GM23338 (cell line): Measurements from ENCODE around the gene A1BG. TPM values are rescaled to one million over a fixed set of nuclear protein-coding genes. Genes with fewer than 3 reads are reported as not detected.

Experiments used
- ATAC-seq: fragments of 200-7000 bp; cut with Tn5 transposase; 3 replicates; pipeline ENCODE4 v1.9.1; 2020
- DNase-seq: peaks from one replicate; pipeline ENCODE4 v3.0.0-alpha.2; 2015; ENCODE audit warnings: low spot score
- H2AFZ ChIP-seq: fragments of 200-600 bp; sonication (generic); 2 replicates; pipeline ENCODE4 v1.8.0; 2016; ENCODE audit warnings: antibody characterized with exemption, mild to moderate bottlenecking, moderate library complexity
- H3F3A ChIP-seq: fragments of 200-600 bp; sonication (generic); replicated peaks from 2 replicates; pipeline ENCODE4 v1.8.0; 2017; ENCODE audit warnings: antibody characterized with exemption, mixed run types, low read depth
- H3K27ac ChIP-seq: fragments of 200-600 bp; sonication (generic); 2 replicates; pipeline ENCODE4 v1.6.1; 2016; ENCODE audit warnings: low read depth
- H3K27me3 ChIP-seq: fragments of 200-600 bp; sonication (generic); 2 replicates; pipeline ENCODE4 v1.8.0; 2016; ENCODE audit warnings: mild to moderate bottlenecking, mixed run types, moderate library complexity; ENCODE audit not compliant: insufficient read depth
- H3K36me3 ChIP-seq: fragments of 200-600 bp; sonication (generic); 2 replicates; pipeline ENCODE4 v1.8.0; 2016; ENCODE audit warnings: mild to moderate bottlenecking; ENCODE audit not compliant: insufficient read depth
- H3K4me1 ChIP-seq: fragments of 200-600 bp; sonication (generic); 2 replicates; pipeline ENCODE4 v1.8.0; 2016; ENCODE audit warnings: mild to moderate bottlenecking, moderate library complexity; ENCODE audit not compliant: insufficient read depth
- H3K4me2 ChIP-seq: fragments of 200-600 bp; sonication (generic); 2 replicates; pipeline ENCODE4 v1.7.1; 2017; ENCODE audit warnings: mixed run types
- H3K4me3 ChIP-seq: fragments of 200-600 bp; sonication (generic); 2 replicates; pipeline ENCODE4 v1.6.1; 2016; ENCODE audit warnings: mixed run types
- H3K79me2 ChIP-seq: fragments of 200-600 bp; sonication (generic); replicated peaks from 2 replicates; pipeline ENCODE4 v1.8.0; 2017; ENCODE audit warnings: mild to moderate bottlenecking; ENCODE audit not compliant: insufficient read depth
- H3K9me2 ChIP-seq: fragments of 200-600 bp; sonication (generic); 2 replicates; pipeline ENCODE4 v1.8.0; 2017; ENCODE audit not compliant: insufficient read depth
- H4K20me1 ChIP-seq: fragments of 200-600 bp; sonication (generic); replicated peaks from 2 replicates; pipeline ENCODE4 v1.8.0; 2017; ENCODE audit warnings: mild to moderate bottlenecking; ENCODE audit not compliant: insufficient read depth
- H3K27ac Mint-ChIP-seq: 2 replicates; pipeline ENCODE4 v1.8.0; 2020; ENCODE audit warnings: inconsistent platforms, mild to moderate bottlenecking, moderate library complexity, mixed read lengths
- H3K27me3 Mint-ChIP-seq: 3 replicates; pipeline ENCODE4 v1.8.0; 2022; ENCODE audit warnings: low read depth, mild to moderate bottlenecking, moderate library complexity, mixed read lengths, inconsistent platforms; ENCODE audit not compliant: insufficient read depth, poor library complexity
- H3K36me3 Mint-ChIP-seq: 3 replicates; pipeline ENCODE4 v1.8.0; 2021; ENCODE audit warnings: low read depth, mild to moderate bottlenecking, inconsistent platforms, moderate library complexity, mixed read lengths
- H3K4me1 Mint-ChIP-seq: 3 replicates; pipeline ENCODE4 v1.8.0; 2020; ENCODE audit warnings: mild to moderate bottlenecking, inconsistent platforms, mixed read lengths
- H3K4me3 Mint-ChIP-seq: 3 replicates; pipeline ENCODE4 v1.8.0; 2021; ENCODE audit warnings: moderate library complexity, mild to moderate bottlenecking, inconsistent platforms, mixed read lengths
- H3K9me3 Mint-ChIP-seq: 3 replicates; pipeline ENCODE4 v1.8.0; 2020; ENCODE audit warnings: moderate library complexity, mild to moderate bottlenecking, inconsistent platforms, mixed read lengths
- CREB1 ChIP-seq: fragments of 250-450 bp; sonication (Bioruptor Pico); IDR thresholded peaks from 2 replicates; pipeline ENCODE4 v1.5.0; 2020; ENCODE audit warnings: low read depth, mild to moderate bottlenecking, moderate library complexity
- EZH2 ChIP-seq: fragments of 200-600 bp; sonication (generic); IDR thresholded peaks from one replicate; pipeline ENCODE4 v1.8.0; 2017; ENCODE audit warnings: antibody characterized with exemption, mild to moderate bottlenecking, low read depth; ENCODE audit not compliant: unreplicated experiment
- EZH2phosphoT487 ChIP-seq: fragments of 200-600 bp; sonication (generic); IDR thresholded peaks from one replicate; pipeline ENCODE4 v1.8.1; 2018; ENCODE audit warnings: antibody characterized with exemption; ENCODE audit not compliant: unreplicated experiment
- JUNB ChIP-seq: IDR thresholded peaks from one replicate; pipeline ENCODE4 v1.6.1; 2016; ENCODE audit warnings: antibody characterized with exemption; ENCODE audit not compliant: unreplicated experiment
- NANOG ChIP-seq: IDR thresholded peaks from 2 replicates; pipeline ENCODE4 v1.6.1; 2016; ENCODE audit warnings: antibody characterized with exemption, borderline replicate concordance
- POLR2AphosphoS5 ChIP-seq: IDR thresholded peaks from 2 replicates; pipeline ENCODE4 v1.6.1; 2016; ENCODE audit warnings: antibody characterized with exemption, low read depth
- REST ChIP-seq: IDR thresholded peaks from one replicate; pipeline ENCODE4 v1.6.1; 2018; ENCODE audit warnings: antibody characterized with exemption; ENCODE audit not compliant: unreplicated experiment
- STAT1 ChIP-seq: IDR thresholded peaks from one replicate; pipeline ENCODE4 v1.6.1; 2016; ENCODE audit warnings: antibody characterized with exemption; ENCODE audit not compliant: unreplicated experiment
- ZNF114 ChIP-seq: fragments of 250-450 bp; sonication (Bioruptor Pico); IDR thresholded peaks from 2 replicates; pipeline ENCODE4 v1.5.0; 2020; ENCODE audit warnings: mild to moderate bottlenecking, moderate library complexity
- ZNF331 ChIP-seq: fragments of 250-450 bp; sonication (Bioruptor Pico); IDR thresholded peaks from 2 replicates; pipeline ENCODE4 v1.5.0; 2020; ENCODE audit warnings: low read depth, mild to moderate bottlenecking, moderate library complexity
- polyA plus RNA-seq: library from polyadenylated mRNA; unstranded; fragments of >200 nt; fragmentation: Nextera tagmentation; extraction: Ambion mirVana; gene quantifications from 2 replicates; pipeline ENCODE4 v1.2.1, GENCODE V29; 2016
- total RNA-seq: library from RNA; depleted of rRNA; stranded (reverse); fragments of >200 nt; shearing (Covaris generic); gene quantifications from 2 replicates; pipeline ENCODE4 v1.2.3, GENCODE V29; 2014
- TF ChIP-seq, protein P1 (sequence below), 2 experiments: fragments of 200-600 bp in 1 of 2; sonication (generic) in 1 of 2; conservative IDR thresholded peaks; 2 replicates each; pipeline versions ENCODE4 v1.5.1 to v1.6.1; 2016 to 2017; ENCODE audit warnings: antibody characterized with exemption in 2 of 2, low read depth in 2 of 2, mild to moderate bottlenecking in 2 of 2, moderate library complexity in 1 of 2
- TF ChIP-seq, protein P2 (sequence below): IDR thresholded peaks from 2 replicates; pipeline ENCODE4 v1.6.1; 2016; ENCODE audit warnings: antibody characterized with exemption

The A1BG gene
- total and polyA plus RNA-seq, 2 experiments from 2014 or later = 17.7 to 43.5 TPM

DNA sequence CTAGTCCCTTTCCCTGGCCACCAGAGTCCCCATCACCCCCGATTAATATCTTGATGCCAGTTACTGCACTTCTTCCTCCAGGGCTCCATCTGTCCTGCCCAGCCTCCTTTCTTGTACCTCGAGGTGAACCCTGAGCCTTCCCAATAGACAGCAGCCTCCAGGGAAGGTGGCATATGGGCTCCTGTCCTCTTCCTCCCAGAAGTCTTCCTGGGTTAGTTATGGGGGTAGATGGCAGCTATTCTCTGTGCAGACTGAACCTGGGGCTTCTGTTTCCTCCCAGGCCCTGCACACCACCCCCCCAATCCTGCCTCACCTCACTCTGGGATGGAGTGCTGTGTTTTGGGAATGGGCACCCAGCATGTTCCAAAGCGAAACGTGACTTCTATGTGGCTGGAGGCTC lies 44.8 kb upstream of the A1BG start (continued):
- TF ChIP-seq REST (no peak), EZH2phosphoT487 (no peak), STAT1 (no peak), EZH2 (no peak), JUNB (no peak), ZNF114 (no peak), POLR2AphosphoS5 (no peak), NANOG (no peak), ZNF331 (CRISPR knock-in tag) (no peak)
- TF ChIP-seq, protein P1, sequence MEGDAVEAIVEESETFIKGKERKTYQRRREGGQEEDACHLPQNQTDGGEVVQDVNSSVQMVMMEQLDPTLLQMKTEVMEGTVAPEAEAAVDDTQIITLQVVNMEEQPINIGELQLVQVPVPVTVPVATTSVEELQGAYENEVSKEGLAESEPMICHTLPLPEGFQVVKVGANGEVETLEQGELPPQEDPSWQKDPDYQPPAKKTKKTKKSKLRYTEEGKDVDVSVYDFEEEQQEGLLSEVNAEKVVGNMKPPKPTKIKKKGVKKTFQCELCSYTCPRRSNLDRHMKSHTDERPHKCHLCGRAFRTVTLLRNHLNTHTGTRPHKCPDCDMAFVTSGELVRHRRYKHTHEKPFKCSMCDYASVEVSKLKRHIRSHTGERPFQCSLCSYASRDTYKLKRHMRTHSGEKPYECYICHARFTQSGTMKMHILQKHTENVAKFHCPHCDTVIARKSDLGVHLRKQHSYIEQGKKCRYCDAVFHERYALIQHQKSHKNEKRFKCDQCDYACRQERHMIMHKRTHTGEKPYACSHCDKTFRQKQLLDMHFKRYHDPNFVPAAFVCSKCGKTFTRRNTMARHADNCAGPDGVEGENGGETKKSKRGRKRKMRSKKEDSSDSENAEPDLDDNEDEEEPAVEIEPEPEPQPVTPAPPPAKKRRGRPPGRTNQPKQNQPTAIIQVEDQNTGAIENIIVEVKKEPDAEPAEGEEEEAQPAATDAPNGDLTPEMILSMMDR (conservative IDR thresholded peaks at IDR 0.05; ENCODE audit: low read depth in 2 of 2) = no peak
- TF ChIP-seq, protein P2, sequence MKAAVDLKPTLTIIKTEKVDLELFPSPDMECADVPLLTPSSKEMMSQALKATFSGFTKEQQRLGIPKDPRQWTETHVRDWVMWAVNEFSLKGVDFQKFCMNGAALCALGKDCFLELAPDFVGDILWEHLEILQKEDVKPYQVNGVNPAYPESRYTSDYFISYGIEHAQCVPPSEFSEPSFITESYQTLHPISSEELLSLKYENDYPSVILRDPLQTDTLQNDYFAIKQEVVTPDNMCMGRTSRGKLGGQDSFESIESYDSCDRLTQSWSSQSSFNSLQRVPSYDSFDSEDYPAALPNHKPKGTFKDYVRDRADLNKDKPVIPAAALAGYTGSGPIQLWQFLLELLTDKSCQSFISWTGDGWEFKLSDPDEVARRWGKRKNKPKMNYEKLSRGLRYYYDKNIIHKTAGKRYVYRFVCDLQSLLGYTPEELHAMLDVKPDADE = no peak

DNA sequence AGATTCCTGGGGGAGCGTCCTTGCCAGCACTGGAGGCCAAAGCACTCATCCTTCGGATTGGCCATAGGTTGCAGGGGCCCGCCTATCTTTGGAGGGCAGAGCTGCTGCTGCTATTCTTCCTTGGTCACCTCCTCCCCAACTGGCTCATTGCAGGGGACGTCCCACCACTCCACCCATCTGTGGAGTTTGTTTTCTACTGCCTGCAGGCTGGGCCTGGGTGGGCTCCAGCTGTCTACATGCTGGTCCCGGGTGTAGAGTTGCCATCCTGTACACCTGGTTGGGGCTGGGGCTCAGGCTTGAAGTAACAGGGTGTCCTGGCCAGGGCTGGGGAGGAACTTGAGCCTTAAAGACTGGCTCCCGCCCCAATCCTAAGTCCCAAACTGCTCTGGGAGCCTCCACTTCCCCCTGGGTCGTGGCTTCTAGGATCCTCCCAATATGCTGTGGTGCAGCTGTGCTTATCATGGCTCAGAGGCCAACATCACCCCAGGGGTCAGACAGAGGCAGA lies 44.3 kb upstream of the A1BG start:
- peaks cover 13% of the 10 kb centered on the region; the same call in 1 of the 2 replicates for H3K36me3 ChIP-seq
- peaks cover 5% of the 10 kb centered on the region; the same call in 1 of the 2 replicates for H3K4me1 ChIP-seq
- no peak overlapping the region for H3K4me3 ChIP-seq
- no peak for ATAC-seq
- Mint-ChIP-seq H3K9me3 (no peaks in the 10 kb centered on the region; the same call in 2 of the 3 replicates), H3K27ac (no peak overlapping the region), H3K36me3 (peaks cover 26% of the 10 kb centered on the region), H3K4me3 (peak overlapping the region; percentile 57; the same call in 2 of the 3 replicates), H3K4me1 (peaks cover 14% of the 10 kb centered on the region), H3K27me3 (peaks cover 40% of the 10 kb centered on the region)
- H3F3A ChIP-seq = peaks cover 41% of the 10 kb centered on the region
- H3K4me2 ChIP-seq = peak overlapping the region; percentile 77; the same call in 1 of the 2 replicates
- no peak overlapping the region for H3K27ac ChIP-seq
- no peaks in the 10 kb centered on the region for H3K9me2 ChIP-seq
- H2AFZ ChIP-seq = no peak overlapping the region
- DNase-seq = no peak
- H3K27me3 ChIP-seq = peaks cover 21% of the 10 kb centered on the region
- no peaks in the 10 kb centered on the region for H3K79me2 ChIP-seq
- peaks cover 8% of the 10 kb centered on the region for H4K20me1 ChIP-seq
- no peak for TF ChIP-seq ZNF331 (CRISPR knock-in tag)
- TF ChIP-seq, protein P2 = no peak
- TF ChIP-seq CREB1 (CRISPR knock-in tag) = no peak
- TF ChIP-seq STAT1 = no peak
- no peak for TF ChIP-seq EZH2phosphoT487
- no peak for TF ChIP-seq ZNF114
- no peak for TF ChIP-seq NANOG
- TF ChIP-seq, protein P1 (conservative IDR thresholded peaks at IDR 0.05; ENCODE audit: low read depth in 2 of 2) = no peak
- no peak for TF ChIP-seq POLR2AphosphoS5
- TF ChIP-seq REST = no peak
- no peak for TF ChIP-seq JUNB
- TF ChIP-seq EZH2 = no peak
